ENCODE data around the gene PSG5.
"Not testable (repeated sequence)": the region's sequence is repeated elsewhere in the genome, so short reads cannot be mapped to it uniquely, and the experiment has no call there.

The PSG5 gene

DNA sequence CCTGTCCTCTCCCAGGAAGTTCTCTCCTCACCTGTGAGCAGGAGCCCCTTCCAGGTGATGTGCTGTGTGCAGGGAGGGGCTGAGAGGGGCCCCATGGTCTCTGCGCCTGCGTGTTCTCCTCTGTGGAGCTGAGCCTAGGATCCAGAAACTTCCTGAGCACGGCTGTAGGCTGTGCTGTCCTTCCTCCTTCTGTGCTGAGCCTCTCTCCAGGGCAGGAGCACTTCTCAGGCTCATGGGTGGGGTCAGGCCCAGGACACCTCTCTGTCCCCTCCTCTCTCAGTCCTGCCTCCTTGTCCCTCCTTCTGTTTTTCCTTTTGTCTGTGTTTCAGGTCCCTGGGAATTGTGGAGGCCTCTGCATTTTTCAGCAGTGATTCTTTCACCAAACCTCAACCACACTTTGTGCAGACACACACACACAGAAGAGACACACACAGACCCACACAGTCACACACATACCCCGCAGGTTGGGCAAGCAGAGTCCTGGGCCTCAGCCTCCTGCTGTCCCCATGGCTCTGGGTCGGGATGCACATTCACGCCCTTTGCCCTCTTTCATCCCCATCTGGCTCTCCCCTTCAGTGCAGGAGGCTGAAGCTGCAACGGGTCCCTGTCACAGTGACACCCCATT is at the start of gene PSG5:
TSS of gene PSG5 (minus strand) at position 226 of the 625 bp plus-strand sequence. CDS start at position 95, 131 bp downstream.
- in situ Hi-C loops (cut with MboI; ENCODE audit: low sequenced_read_pairs, unreplicated experiment); DNase-seq (ENCODE audit: low spot score): not testable (repeated sequence)

DNA sequence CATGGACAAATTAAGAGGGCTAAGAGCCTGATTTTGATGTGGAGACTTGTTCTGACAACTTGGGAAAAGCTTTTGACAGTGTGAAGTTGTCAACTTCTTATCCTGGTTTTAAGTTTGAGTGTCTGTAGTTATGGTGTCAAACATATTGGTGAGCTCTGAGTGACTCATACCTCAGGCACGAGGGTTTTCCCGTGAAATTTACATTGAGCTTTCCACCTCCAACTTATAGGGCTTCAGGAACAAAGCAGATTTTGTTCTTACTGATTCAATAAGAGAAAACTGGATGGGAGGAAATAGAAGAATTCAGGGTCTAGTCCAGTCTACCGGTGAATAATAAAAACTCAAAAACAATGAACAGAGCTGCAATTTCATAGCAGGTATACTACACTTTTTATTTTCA is 49.4 kb upstream of the PSG5 start:
- in situ Hi-C loops (cut with MboI; ENCODE audit: low sequenced_read_pairs, unreplicated experiment); DNase-seq (ENCODE audit: low spot score): not testable (repeated sequence)

DNA sequence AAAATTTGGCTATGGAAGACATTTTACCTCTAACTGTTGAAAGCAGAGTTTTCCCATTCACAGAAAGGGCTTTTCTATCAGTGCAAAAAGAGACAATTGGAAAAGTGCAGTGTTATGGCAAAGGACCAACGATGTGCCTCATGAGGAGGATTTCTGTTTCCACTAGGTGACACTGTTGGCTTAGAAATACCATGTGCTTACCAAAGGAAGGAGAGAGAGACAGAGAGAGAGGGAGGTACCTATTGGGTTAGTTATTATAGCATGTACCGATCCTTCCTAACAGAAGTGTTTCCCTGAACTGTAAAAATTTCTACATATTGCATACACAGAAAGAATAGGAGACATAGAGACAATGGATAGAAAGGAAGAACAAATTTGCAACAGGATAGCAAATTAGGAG is 43.0 kb upstream of the PSG5 start:
- TF ChIP-seq, protein P1, sequence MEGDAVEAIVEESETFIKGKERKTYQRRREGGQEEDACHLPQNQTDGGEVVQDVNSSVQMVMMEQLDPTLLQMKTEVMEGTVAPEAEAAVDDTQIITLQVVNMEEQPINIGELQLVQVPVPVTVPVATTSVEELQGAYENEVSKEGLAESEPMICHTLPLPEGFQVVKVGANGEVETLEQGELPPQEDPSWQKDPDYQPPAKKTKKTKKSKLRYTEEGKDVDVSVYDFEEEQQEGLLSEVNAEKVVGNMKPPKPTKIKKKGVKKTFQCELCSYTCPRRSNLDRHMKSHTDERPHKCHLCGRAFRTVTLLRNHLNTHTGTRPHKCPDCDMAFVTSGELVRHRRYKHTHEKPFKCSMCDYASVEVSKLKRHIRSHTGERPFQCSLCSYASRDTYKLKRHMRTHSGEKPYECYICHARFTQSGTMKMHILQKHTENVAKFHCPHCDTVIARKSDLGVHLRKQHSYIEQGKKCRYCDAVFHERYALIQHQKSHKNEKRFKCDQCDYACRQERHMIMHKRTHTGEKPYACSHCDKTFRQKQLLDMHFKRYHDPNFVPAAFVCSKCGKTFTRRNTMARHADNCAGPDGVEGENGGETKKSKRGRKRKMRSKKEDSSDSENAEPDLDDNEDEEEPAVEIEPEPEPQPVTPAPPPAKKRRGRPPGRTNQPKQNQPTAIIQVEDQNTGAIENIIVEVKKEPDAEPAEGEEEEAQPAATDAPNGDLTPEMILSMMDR (IDR thresholded peaks at IDR 0.05; ENCODE audit: borderline replicate concordance, control extremely low read depth, extremely low read depth, insufficient read depth, missing control alignments): no peak
- DNase-seq (ENCODE audit: low spot score): no peak
- in situ Hi-C loops (cut with MboI; ENCODE audit: low sequenced_read_pairs, unreplicated experiment): no loop called here

DNA sequence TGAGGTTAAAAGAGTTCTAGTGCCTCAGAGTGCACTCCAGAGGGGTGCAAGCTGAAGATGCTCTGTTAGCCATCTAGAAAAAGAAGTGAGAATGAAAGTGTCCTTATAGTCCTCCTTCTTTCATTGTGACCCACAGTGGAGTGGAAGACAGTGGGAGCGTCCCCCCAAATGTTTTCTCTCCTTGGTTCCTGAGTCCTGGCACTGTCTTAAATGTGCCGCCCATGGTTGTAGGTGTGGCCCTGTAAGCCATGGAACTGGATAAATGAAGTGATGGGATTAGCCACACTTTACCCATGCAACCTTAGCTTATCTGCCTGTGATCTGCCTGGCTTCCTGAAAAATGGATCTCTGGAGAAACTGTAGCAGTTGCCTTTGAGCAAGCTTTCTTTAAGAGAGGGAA is 42.4 kb upstream of the PSG5 start:
- in situ Hi-C loops (cut with MboI; ENCODE audit: low sequenced_read_pairs, unreplicated experiment); DNase-seq (ENCODE audit: low spot score): not testable (repeated sequence)

DNA sequence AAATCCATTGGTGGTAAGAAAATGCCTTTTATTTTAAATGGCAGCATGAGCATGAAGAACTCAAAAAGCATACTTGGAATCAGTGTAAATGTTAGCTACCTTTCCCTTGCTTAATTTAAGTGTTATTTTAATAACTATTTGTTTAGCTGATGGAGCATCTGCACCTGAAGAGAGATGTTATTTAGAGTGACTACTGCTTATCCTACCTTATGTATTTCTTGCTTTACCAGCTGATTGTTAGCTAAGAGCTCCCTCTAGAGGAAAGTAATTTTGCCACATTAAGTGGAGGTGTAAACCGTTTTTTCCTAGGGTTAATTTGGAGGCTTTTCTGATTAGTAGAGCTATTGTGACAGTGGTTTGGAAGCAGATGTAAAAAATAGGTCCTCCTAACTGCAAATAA is 40.6 kb upstream of the PSG5 start:
- DNase-seq (ENCODE audit: low spot score); in situ Hi-C loops (cut with MboI; ENCODE audit: low sequenced_read_pairs, unreplicated experiment): not testable (repeated sequence)

DNA sequence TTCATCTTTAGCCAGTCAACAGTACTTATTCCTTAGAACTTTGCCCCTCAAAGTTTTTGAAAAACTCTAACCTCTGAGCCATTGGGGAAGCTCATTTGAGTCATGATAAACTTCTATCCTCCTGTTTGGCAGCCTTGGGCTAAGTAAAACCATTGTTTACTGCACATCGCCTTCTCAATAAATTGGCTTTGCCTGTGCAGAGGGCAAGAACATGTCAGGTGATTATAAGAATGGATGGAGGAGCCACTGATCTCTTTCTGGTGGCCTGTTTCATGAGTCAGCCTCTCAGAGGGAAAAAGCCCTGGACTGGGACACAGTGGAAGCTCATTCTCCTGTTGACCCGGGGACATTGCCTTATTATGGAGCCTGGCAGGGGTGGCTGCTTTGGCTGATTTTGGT is 38.5 kb upstream of the PSG5 start:
- TF ChIP-seq, protein P1 (IDR thresholded peaks at IDR 0.05; ENCODE audit: borderline replicate concordance, control extremely low read depth, extremely low read depth, insufficient read depth, missing control alignments): no peak
- DNase-seq (ENCODE audit: low spot score): no peak
- in situ Hi-C loops (cut with MboI; ENCODE audit: low sequenced_read_pairs, unreplicated experiment): no loop called here

DNA sequence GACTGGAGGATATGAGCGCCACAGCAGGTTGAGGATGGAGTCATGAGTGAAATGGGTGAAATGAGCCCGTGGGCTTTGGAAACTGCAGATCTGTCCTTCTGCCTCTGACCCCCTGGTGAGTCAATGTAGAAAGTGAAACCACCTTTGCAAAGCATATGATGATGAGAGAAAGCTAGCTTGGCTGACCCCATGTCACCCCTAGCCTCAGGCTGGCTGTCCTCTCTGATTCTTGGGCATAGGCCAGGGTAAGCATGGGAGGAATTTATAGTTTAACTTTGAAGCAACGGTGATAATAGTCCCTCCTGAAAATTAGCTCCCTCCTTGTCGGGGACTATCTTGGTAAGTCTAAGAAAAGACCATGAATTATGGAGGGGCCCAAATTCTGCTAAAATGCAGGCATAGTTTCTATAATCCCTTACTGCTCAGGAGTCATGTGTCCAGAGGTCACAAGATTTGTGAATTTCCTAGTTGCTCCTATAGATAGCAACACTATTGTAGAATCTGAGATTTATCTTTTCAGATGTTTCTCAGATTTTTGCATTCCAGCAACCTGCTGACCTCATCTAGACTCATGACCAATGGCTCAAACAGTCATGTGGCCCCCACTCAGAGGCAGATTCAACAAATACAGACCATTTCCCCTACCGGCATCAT is 38.0 kb upstream of the PSG5 start:
- DNase-seq (ENCODE audit: low spot score); in situ Hi-C loops (cut with MboI; ENCODE audit: low sequenced_read_pairs, unreplicated experiment): not testable (repeated sequence)

DNA sequence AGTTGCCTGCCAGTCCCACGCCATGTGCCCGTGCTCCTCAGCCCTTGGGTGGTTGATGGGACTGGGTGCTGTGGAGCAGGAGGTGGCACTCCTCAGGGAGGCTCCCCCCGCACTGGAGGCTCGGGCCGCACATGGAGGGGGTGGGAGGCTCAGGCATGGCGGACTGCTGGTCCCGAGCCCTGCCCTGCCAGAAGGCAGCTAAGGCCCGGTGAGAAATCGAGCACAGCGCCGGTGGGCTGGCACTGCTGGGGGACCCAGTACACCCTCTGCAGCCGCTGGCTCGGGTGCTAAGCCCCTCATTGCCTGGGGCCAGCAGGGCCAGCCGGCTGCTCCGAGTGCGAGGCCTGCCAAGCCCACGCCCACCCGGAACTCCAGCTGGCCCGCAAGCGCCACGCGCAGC is 35.6 kb upstream of the PSG5 start:
- DNase-seq (ENCODE audit: low spot score); in situ Hi-C loops (cut with MboI; ENCODE audit: low sequenced_read_pairs, unreplicated experiment): not testable (repeated sequence)

DNA sequence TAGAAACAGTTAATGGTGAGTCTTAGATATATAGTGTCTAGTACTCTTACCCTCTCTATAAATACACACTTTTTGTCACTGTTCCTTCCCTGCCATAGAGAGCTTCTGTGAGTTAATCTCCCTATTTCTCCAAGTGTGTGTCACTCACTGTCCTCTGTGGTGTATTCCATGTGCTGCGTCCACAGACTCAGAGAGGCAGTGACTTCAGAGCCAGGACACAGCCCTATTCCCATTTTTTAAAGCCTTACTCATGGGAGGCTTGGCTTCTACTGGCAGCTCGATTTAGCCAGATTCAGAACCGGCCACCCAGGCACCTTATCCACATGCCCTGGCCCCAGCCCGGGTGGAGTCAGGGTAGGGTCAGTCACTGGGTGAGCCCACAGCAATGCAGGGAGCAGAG is 32.8 kb upstream of the PSG5 start:
- DNase-seq (ENCODE audit: low spot score); in situ Hi-C loops (cut with MboI; ENCODE audit: low sequenced_read_pairs, unreplicated experiment): not testable (repeated sequence)

DNA sequence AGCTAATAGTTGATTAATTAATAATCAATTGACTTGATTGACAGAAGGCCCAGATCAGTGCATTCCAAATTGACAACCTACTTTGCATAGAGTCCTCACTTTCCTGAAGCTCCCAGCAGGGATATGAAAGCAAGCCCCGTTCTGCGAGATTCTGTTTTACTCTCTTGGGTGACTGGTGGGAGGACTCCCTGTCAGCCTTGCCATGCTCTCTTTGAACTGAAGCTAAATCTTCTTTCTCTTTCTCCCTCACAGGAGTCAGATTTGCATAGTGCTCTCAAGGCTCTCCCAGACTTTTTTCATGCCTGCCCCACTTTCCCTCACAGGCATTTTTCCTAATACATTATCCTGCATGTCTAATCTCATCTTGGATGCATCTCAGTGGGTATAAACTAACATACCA is 29.5 kb upstream of the PSG5 start:
- in situ Hi-C loops (cut with MboI; ENCODE audit: low sequenced_read_pairs, unreplicated experiment); DNase-seq (ENCODE audit: low spot score): not testable (repeated sequence)

DNA sequence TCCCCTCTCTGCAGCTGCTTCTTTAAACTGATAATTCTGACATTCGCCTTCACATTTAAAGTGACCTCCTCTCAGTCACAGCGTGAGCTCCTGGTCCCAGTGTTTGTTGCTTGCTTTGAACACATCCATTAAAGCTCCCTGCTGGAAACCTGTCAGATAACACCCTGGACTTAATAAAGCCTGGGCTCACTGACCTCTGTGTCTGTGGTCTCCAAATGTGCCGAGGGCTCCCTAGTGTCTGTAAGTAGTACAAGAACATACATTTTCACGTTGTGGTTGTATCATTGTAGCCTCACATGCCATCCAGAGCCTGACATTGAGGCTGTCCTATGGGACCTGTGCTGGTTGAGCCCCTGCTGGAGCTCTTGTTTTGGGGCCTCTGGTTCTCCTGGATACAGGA is 21.7 kb upstream of the PSG5 start:
- in situ Hi-C loops (cut with MboI; ENCODE audit: low sequenced_read_pairs, unreplicated experiment): no loop called here

DNA sequence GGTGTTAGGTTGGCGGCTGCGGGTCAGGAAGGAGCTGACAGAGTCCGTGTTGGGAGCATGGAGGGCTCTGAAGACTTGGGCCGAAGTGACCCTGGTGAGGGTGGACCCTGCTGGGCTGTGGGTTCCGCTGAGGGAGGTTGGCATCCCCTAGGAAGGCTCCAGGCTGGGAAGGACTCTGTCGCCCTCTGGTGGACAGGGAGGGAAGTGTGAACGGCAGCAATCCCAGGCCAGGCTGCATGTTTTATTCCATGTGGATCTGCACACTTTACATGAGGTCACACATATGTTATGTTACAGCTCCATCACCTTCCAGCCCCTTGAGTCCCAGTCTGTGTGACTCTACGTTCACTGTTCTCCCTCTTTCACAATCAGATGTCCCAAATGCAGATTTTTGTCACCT is 20.8 kb upstream of the PSG5 start:
- in situ Hi-C loops (cut with MboI; ENCODE audit: low sequenced_read_pairs, unreplicated experiment); DNase-seq (ENCODE audit: low spot score): not testable (repeated sequence)

More for the DNA sequence above, 21.7 kb upstream of the PSG5 start:
- no peak for DNase-seq (ENCODE audit: low spot score)
- TF ChIP-seq, protein P1 (IDR thresholded peaks at IDR 0.05; ENCODE audit: borderline replicate concordance, control extremely low read depth, extremely low read depth, insufficient read depth, missing control alignments): no peak

DNA sequence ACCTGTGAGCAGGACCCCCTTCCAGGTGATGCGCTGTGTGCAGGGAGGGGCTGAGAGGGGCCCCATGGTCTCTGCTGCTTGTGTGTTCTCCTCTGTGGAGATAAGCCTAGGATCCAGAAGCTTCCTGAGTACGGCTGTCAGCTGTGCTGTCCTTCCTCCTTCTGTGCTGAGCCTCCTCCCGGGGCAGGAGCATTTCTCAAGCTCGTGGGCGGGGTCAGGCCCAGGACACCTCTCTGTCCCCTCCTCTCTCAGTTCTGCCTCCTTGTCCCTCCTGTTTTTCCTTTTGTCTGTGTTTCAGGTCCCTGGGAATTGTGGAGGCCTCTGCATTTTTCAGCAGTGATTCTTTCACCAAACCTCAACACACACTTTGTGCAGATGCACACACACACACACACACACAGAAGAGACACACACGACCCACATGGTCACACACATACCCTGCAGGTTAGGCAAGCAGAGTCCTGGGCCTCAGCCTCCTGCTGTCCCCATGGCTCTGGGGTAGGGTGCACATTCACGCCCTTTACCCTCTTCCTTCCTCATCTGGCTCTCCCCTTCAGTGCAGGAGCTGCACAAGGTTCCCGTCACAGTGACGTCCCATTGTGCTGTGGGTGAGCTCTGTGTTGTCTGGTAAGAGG is 19.3 kb upstream of the PSG5 start, which contains the start of gene PSG4:
TSS of gene PSG4 (minus strand) at position 168 of the 635 bp plus-strand sequence. CDS start at position 66, 102 bp downstream.
- in situ Hi-C loops (cut with MboI; ENCODE audit: low sequenced_read_pairs, unreplicated experiment); DNase-seq (ENCODE audit: low spot score): not testable (repeated sequence)

DNA sequence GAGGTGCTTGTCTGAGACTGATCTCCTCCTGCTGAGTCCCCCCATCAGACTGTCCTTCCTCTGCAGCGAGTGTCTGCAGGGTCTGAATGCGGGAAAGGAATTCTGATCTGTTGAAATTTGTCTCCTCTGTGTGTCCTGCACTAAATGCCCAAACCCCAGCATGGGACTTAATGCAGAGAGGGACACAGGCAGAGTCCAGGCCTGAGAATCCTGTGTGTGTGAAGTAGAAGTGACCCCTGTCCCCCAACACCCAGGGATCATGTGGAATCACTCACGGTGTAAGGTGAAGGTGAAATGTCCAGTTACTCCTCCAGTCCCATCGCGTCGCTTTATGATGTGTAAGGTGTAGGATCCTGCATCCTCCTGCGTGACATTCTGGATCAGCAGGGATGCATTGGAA is 17.3 kb upstream of the PSG5 start:
- in situ Hi-C loops (cut with MboI; ENCODE audit: low sequenced_read_pairs, unreplicated experiment); DNase-seq (ENCODE audit: low spot score): not testable (repeated sequence)

DNA sequence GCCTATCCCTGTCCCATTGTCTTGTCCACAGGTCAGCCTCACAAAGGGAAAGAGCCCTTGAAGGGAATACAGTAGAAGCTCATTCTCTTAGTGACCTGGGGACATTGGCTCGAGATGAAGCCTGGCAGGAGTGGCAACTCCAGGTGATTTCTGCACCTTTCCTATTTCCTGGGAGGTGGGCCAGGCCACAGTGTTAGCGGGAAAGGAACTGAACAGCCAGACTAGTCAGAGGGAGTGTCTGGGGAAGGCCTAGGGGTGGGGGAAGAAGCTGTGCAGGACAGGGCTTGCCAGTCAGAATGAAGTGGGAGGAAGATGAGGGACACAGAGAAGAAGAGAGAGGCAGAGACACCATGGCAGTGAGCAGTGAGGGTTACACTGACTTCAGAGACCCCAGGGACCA is 15.6 kb upstream of the PSG5 start:
- in situ Hi-C loops (cut with MboI; ENCODE audit: low sequenced_read_pairs, unreplicated experiment); DNase-seq (ENCODE audit: low spot score): not testable (repeated sequence)

Data from GM13976 (cell line).